Loucy (cell line): ENCODE data around the gene HS1BP3.

Experiments used
- H2AFZ ChIP-seq: fragments of 200-600 bp; sonication (generic); 2 replicates; pipeline ENCODE4 v1.6.0; 2016; ENCODE audit warnings: antibody characterized with exemption, mild to moderate bottlenecking, low read length, moderate library complexity
- H3F3A ChIP-seq: fragments of 200-600 bp; 2 replicates; pipeline ENCODE4 v1.6.0; 2016; ENCODE audit warnings: antibody characterized with exemption, low read depth, mild to moderate bottlenecking
- H3K27me3 ChIP-seq: fragments of 200-600 bp; sonication (generic); 2 replicates; pipeline ENCODE4 v1.6.1; 2014; ENCODE audit warnings: low read length, mild to moderate bottlenecking; ENCODE audit not compliant: insufficient read depth, poor library complexity, severe bottlenecking
- H3K36me3 ChIP-seq: fragments of 200-600 bp; sonication (generic); 2 replicates; pipeline ENCODE4 v1.6.1; 2016; ENCODE audit warnings: low read length; ENCODE audit not compliant: insufficient read depth
- H3K4me1 ChIP-seq: fragments of 200-600 bp; sonication (generic); 2 replicates; pipeline ENCODE4 v1.5.1; 2014; ENCODE audit warnings: low read length, mild to moderate bottlenecking; ENCODE audit not compliant: insufficient read depth, poor library complexity, severe bottlenecking
- H3K4me2 ChIP-seq: fragments of 200-600 bp; sonication (generic); 2 replicates; pipeline ENCODE4 v1.6.0; 2014; ENCODE audit warnings: antibody characterized with exemption, low read length, low read depth, mild to moderate bottlenecking; ENCODE audit not compliant: poor library complexity, severe bottlenecking
- H3K4me3 ChIP-seq: fragments of 200-600 bp; sonication (generic); 2 replicates; pipeline ENCODE4 v1.5.1; 2014; ENCODE audit warnings: low read length, mild to moderate bottlenecking, mixed read lengths; ENCODE audit not compliant: poor library complexity, severe bottlenecking
- H3K79me2 ChIP-seq: fragments of 200-600 bp; sonication (generic); 2 replicates; pipeline ENCODE4 v1.6.1; 2014; ENCODE audit warnings: low read length; ENCODE audit not compliant: insufficient read depth
- H3K9ac ChIP-seq: fragments of 200-600 bp; sonication (generic); 2 replicates; pipeline ENCODE4 v1.6.0; 2014; ENCODE audit warnings: mild to moderate bottlenecking, low read depth, low read length, moderate library complexity; ENCODE audit not compliant: poor library complexity, severe bottlenecking
- H3K9me2 ChIP-seq: fragments of 200-600 bp; sonication (generic); replicated peaks from 2 replicates; pipeline ENCODE4 v1.6.1; 2016; ENCODE audit warnings: low read depth, low read length, mixed read lengths
- H3K9me3 ChIP-seq: fragments of 200-600 bp; sonication (generic); 2 replicates; pipeline ENCODE4 v1.6.1; 2014; ENCODE audit warnings: mild to moderate bottlenecking, antibody characterized with exemption, low read length, low read depth; ENCODE audit not compliant: insufficient read depth
- H4K20me1 ChIP-seq: fragments of 200-600 bp; sonication (generic); 2 replicates; pipeline ENCODE4 v1.6.0; 2014; ENCODE audit warnings: antibody characterized with exemption, low read length, mild to moderate bottlenecking; ENCODE audit not compliant: insufficient read depth, poor library complexity, severe bottlenecking
- CTCF ChIP-seq: fragments of 200-600 bp; sonication (generic); conservative IDR thresholded peaks from 2 replicates; pipeline ENCODE4 v1.5.1; 2014; ENCODE audit warnings: mild to moderate bottlenecking, antibody characterized with exemption, low read length
- EZH2phosphoT487 ChIP-seq: fragments of 200-600 bp; IDR thresholded peaks from 2 replicates; pipeline ENCODE4 v1.6.1; 2018; ENCODE audit warnings: antibody characterized with exemption, mild to moderate bottlenecking, moderate library complexity, borderline replicate concordance

The HS1BP3 gene

GRCh38 chr2:20578266-20578894, 72.5 kb downstream of the HS1BP3 start:
- Histone ChIP-seq H3K79me2 (no peaks in the 10 kb centered on the region), H3K9me2 (no peaks in the 10 kb centered on the region), H3K36me3 (no peaks in the 10 kb centered on the region), H3K4me2 (peak overlapping the region; percentile 66), H3K9me3 (no peaks in the 10 kb centered on the region), H2AFZ (no peak overlapping the region), H3K27me3 (no peaks in the 10 kb centered on the region), H3F3A (no peaks in the 10 kb centered on the region), H3K9ac (peak overlapping the region; percentile 62), H3K4me1 (peaks cover 45% of the 10 kb centered on the region), H3K4me3 (peak overlapping the region; percentile 34), H4K20me1 (no peaks in the 10 kb centered on the region)
- TF ChIP-seq CTCF (no peak), EZH2phosphoT487 (no peak)

GRCh38 chr2:20577495-20578235, 73.2 kb downstream of the HS1BP3 start:
- no peaks in the 10 kb centered on the region for H3K9me3 ChIP-seq

GRCh38 chr2:20576598-20577115, 74.2 kb downstream of the HS1BP3 start:
- Histone ChIP-seq H3K4me2 (no peak overlapping the region), H3K4me1 (peaks cover 56% of the 10 kb centered on the region), H3F3A (no peaks in the 10 kb centered on the region), H3K9ac (peak overlapping the region; percentile 62), H3K4me3 (no peak overlapping the region), H2AFZ (no peak overlapping the region), H3K9me2 (no peaks in the 10 kb centered on the region), H3K36me3 (no peaks in the 10 kb centered on the region), H3K9me3 (no peaks in the 10 kb centered on the region), H4K20me1 (no peaks in the 10 kb centered on the region), H3K27me3 (no peaks in the 10 kb centered on the region), H3K79me2 (no peaks in the 10 kb centered on the region)
- TF ChIP-seq CTCF (no peak), EZH2phosphoT487 (no peak)

More at GRCh38 chr2:20577495-20578235, 73.2 kb downstream of the HS1BP3 start:
- no peaks in the 10 kb centered on the region for H3K36me3 ChIP-seq
- H3K4me3 ChIP-seq, result no peak overlapping the region
- H3K79me2 ChIP-seq, result no peaks in the 10 kb centered on the region
- H3K4me2 ChIP-seq, result peak overlapping the region; percentile 66
- peak overlapping the region; percentile 62 for H3K9ac ChIP-seq
- no peaks in the 10 kb centered on the region for H3K9me2 ChIP-seq
- TF ChIP-seq EZH2phosphoT487 (no peak), CTCF (no peak)
- H3K27me3 ChIP-seq, result no peaks in the 10 kb centered on the region
- peaks cover 52% of the 10 kb centered on the region for H3K4me1 ChIP-seq
- H4K20me1 ChIP-seq, result no peaks in the 10 kb centered on the region
- no peaks in the 10 kb centered on the region for H3F3A ChIP-seq
- no peak overlapping the region for H2AFZ ChIP-seq
